H1 (cell line): ENCODE measurements around the gene ESD. TPM values are rescaled to one million over a fixed set of nuclear protein-coding genes. Genes with fewer than 3 reads are reported as not detected.

Experiments used
- CTCF ChIA-PET: fragments of 300-600 bp; sonication (Branson Sonifier 250); formaldehyde crosslinking; loops from one replicate; lab custom pipeline; 2021; ENCODE audit not compliant: partially characterized antibody; lab: Charles Lee
- POLR2A ChIA-PET: fragments of 300-600 bp; sonication (Branson Sonifier 250); formaldehyde crosslinking; loops from one replicate; lab custom pipeline; 2021; ENCODE audit warnings: inconsistent platforms; ENCODE audit not compliant: partially characterized antibody; lab: Charles Lee
- DNase-seq, 2 experiments: peaks; one replicate each; pipeline versions ENCODE4 v3.0.0 to v3.0.0-alpha.2; 2010 to 2022; ENCODE audit warnings: low spot score in 2 of 2, low read depth in 1 of 2, mixed read lengths in 1 of 2
- FAIRE-seq: peaks from 2 replicates; lab custom pipeline; 2011; peaks lifted over from hg19 to GRCh38; lab: Jason Lieb, UNC
- H2AFZ ChIP-seq: 2 replicates; pipeline ENCODE4 v1.8.1; 2012; ENCODE audit warnings: low read length, inconsistent platforms
- H2AK5ac ChIP-seq: 2 replicates; pipeline ENCODE4 v1.6.1; 2013; ENCODE audit warnings: low read depth, low read length
- H2BK120ac ChIP-seq: replicated peaks from 2 replicates; pipeline ENCODE3; 2013; ENCODE audit warnings: low read depth, low read length, inconsistent platforms
- H2BK12ac ChIP-seq: 2 replicates; pipeline ENCODE4 v1.6.1; 2013; ENCODE audit warnings: low read depth, low read length
- H2BK15ac ChIP-seq: 2 replicates; pipeline ENCODE4 v1.6.1; 2013; ENCODE audit warnings: low read length
- H2BK20ac ChIP-seq: 2 replicates; pipeline ENCODE4 v1.6.1; 2013; ENCODE audit warnings: low read length
- H2BK5ac ChIP-seq: 2 replicates; pipeline ENCODE4 v1.6.1; 2013; ENCODE audit warnings: low read depth, low read length
- H3K14ac ChIP-seq: 2 replicates; pipeline ENCODE4 v1.6.1; 2013; ENCODE audit warnings: inconsistent platforms; ENCODE audit not compliant: insufficient read length
- H3K18ac ChIP-seq: 2 replicates; pipeline ENCODE4 v1.6.1; 2013; ENCODE audit warnings: low read length; ENCODE audit errors: extremely low read depth
- H3K23ac ChIP-seq: 2 replicates; pipeline ENCODE4 v1.6.1; 2013; ENCODE audit warnings: inconsistent platforms; ENCODE audit not compliant: insufficient read length
- H3K23me2 ChIP-seq: 2 replicates; pipeline ENCODE4 v1.6.1; 2013; ENCODE audit warnings: low read depth, low read length
- H3K27ac ChIP-seq: 2 replicates; pipeline ENCODE4 v1.6.1; 2011; ENCODE audit warnings: low read depth, low read length, inconsistent platforms
- H3K27me3 ChIP-seq, 4 experiments: replicated peaks in 1 of 4; 1 replicate in 1 of 4; 2 replicates in 3 of 4; pipeline versions ENCODE4 v1.6.1 to v1.8.1; 2011 to 2013; ENCODE audit warnings: low read length in 3 of 4, mild to moderate bottlenecking in 3 of 4, inconsistent platforms in 2 of 4, mixed read lengths in 2 of 4, moderate library complexity in 1 of 4; ENCODE audit not compliant: control insufficient read depth in 3 of 4, insufficient read depth in 3 of 4; ENCODE audit errors: extremely low read depth in 1 of 4
- H3K36me3 ChIP-seq, 4 experiments: 2 replicates each; pipeline versions ENCODE4 v1.6.1 to v1.8.1; 2011 to 2013; ENCODE audit warnings: mild to moderate bottlenecking in 4 of 4, low read length in 3 of 4, moderate library complexity in 2 of 4, control low read depth in 1 of 4, inconsistent platforms in 1 of 4; ENCODE audit not compliant: insufficient read depth in 4 of 4, control insufficient read depth in 2 of 4
- H3K4ac ChIP-seq: replicated peaks from 2 replicates; pipeline ENCODE3; 2013; ENCODE audit warnings: low read length, low read depth, mixed read lengths, inconsistent platforms; ENCODE audit not compliant: insufficient read length
- H3K4me1 ChIP-seq, 4 experiments: replicated peaks in 1 of 4; 1 replicate in 1 of 4; 2 replicates in 3 of 4; pipeline versions ENCODE4 v1.6.1 to v1.8.1; 2011 to 2013; ENCODE audit warnings: low read length in 3 of 4, inconsistent platforms in 2 of 4, mixed read lengths in 1 of 4; ENCODE audit not compliant: insufficient read depth in 4 of 4, control insufficient read depth in 3 of 4
- H3K4me2 ChIP-seq, 2 experiments: 2 replicates each; pipeline versions ENCODE4 v1.6.1 to v1.8.1; 2011 to 2013; ENCODE audit warnings: low read depth in 2 of 2, low read length in 2 of 2, control low read depth in 1 of 2, inconsistent platforms in 1 of 2, mild to moderate bottlenecking in 1 of 2; ENCODE audit not compliant: insufficient read depth in 1 of 2
- H3K4me3 ChIP-seq, 4 experiments: fragments of 200-600, 300-600 bp in 1 of 4; sonication (generic), shearing (Covaris generic), sonication (Bioruptor Twin) in 1 of 4; 2 replicates each; pipeline versions ENCODE4 v1.5.1 to v1.8.1; 2011 to 2016; ENCODE audit warnings: low read length in 4 of 4, low read depth in 3 of 4, control low read depth in 2 of 4, inconsistent platforms in 2 of 4, mild to moderate bottlenecking in 2 of 4, mixed read lengths in 1 of 4, moderate library complexity in 1 of 4; ENCODE audit not compliant: insufficient read depth in 2 of 4; ENCODE audit errors: extremely low read depth in 1 of 4
- H3K56ac ChIP-seq: replicated peaks from 2 replicates; pipeline ENCODE3; 2013; ENCODE audit warnings: low read depth, mild to moderate bottlenecking, mixed read lengths, low read length, inconsistent platforms; ENCODE audit not compliant: insufficient read length
- H3K79me1 ChIP-seq: 2 replicates; pipeline ENCODE4 v1.6.1; 2013; ENCODE audit warnings: low read depth, low read length, control low read depth
- H3K79me2 ChIP-seq, 2 experiments: 2 replicates each; pipeline versions ENCODE4 v1.6.1 to v1.8.1; 2012 to 2013; ENCODE audit warnings: low read length in 2 of 2, mild to moderate bottlenecking in 2 of 2, inconsistent platforms in 1 of 2; ENCODE audit not compliant: insufficient read depth in 2 of 2, control insufficient read depth in 1 of 2
- H3K9ac ChIP-seq, 4 experiments: replicated peaks in 1 of 4; 1 replicate in 1 of 4; 2 replicates in 3 of 4; pipeline versions ENCODE4 v1.6.1 to v1.8.1; 2011 to 2013; ENCODE audit warnings: low read depth in 3 of 4, low read length in 3 of 4, control low read depth in 2 of 4, mild to moderate bottlenecking in 2 of 4, moderate library complexity in 2 of 4, inconsistent platforms in 1 of 4; ENCODE audit errors: extremely low read depth in 1 of 4
- H3K9me3 ChIP-seq, 2 experiments: 2 replicates each; pipeline versions ENCODE4 v1.6.1 to v1.8.1; 2012 to 2013; ENCODE audit warnings: mild to moderate bottlenecking in 2 of 2, moderate library complexity in 2 of 2, control low read depth in 1 of 2, inconsistent platforms in 1 of 2, low read depth in 1 of 2, low read length in 1 of 2, mixed read lengths in 1 of 2; ENCODE audit not compliant: insufficient read depth in 2 of 2
- H4K20me1 ChIP-seq, 2 experiments: replicated peaks in 1 of 2; 2 replicates each; pipeline versions ENCODE3 to v1.8.1; 2011 to 2013; ENCODE audit warnings: inconsistent platforms in 2 of 2, low read length in 2 of 2, mild to moderate bottlenecking in 1 of 2; ENCODE audit not compliant: insufficient read depth in 2 of 2, control insufficient read depth in 1 of 2
- H4K5ac ChIP-seq: 2 replicates; pipeline ENCODE4 v1.6.1; 2013; ENCODE audit warnings: low read length, low read depth, mixed read lengths, inconsistent platforms; ENCODE audit not compliant: insufficient read length
- H4K8ac ChIP-seq: 2 replicates; pipeline ENCODE4 v1.8.0; 2013; ENCODE audit warnings: mild to moderate bottlenecking, moderate library complexity, low read length, inconsistent platforms; ENCODE audit not compliant: insufficient read depth; ENCODE audit errors: extremely low read depth
- H4K91ac ChIP-seq: replicated peaks from 2 replicates; pipeline ENCODE3; 2013; ENCODE audit warnings: low read length, mixed read lengths, inconsistent platforms; ENCODE audit not compliant: insufficient read length
- BRCA1 ChIP-seq: IDR thresholded peaks from 2 replicates; pipeline ENCODE4 v1.6.1; 2012; ENCODE audit warnings: low read depth, low read length, improper control_type of control experiment
- SIRT6 ChIP-seq: IDR thresholded peaks from one replicate; pipeline ENCODE4 v1.7.1; 2012; ENCODE audit warnings: low read length, inconsistent platforms
- WGBS, 2 experiments: shearing (Covaris generic) in 1 of 2; methylation state at CpG; one replicate each; pipeline versions ENCODE4 v1.1.6 to v1.1.7; 2013 to 2015; ENCODE audit warnings: low lambda C conversion rate in 2 of 2, mixed read lengths in 2 of 2, inconsistent platforms in 1 of 2, low coverage in 1 of 2, missing lambda C conversion rate in 1 of 2; ENCODE audit not compliant: insufficient replicate concordance in 2 of 2, insufficient coverage in 1 of 2, insufficient read length in 1 of 2; ENCODE audit errors: extremely low coverage in 1 of 2, missing lambda C conversion rate in 1 of 2; 5-methylcytosine and 5-hydroxymethylcytosine counted together
- polyA plus RNA-seq, 7 experiments: library from polyadenylated mRNA; depleted of rRNA in 3 of 7; stranded (reverse) in 5 of 7; unstranded in 2 of 7; fragments of >200 nt in 5 of 7; fragments of 200-250 nt in 2 of 7; gene quantifications; 1 replicate in 5 of 7; 2 replicates in 1 of 7; 4 replicates in 1 of 7; pipeline versions ENCODE4 v1.2.1 to v1.2.3, GENCODE V29; 2011 to 2013; ENCODE audit warnings: missing spikeins in 2 of 7, mixed read lengths in 2 of 7
- total RNA-seq: library from RNA; stranded (reverse); fragmentation: NEBNext Ultra II Directional; extraction: Animal tissue kit (Norgen Biotek cat#: 25700); gene quantifications from 2 replicates; pipeline ENCODE4 v1.2.1, GENCODE V29; 2021

The ESD gene
- total and polyA plus RNA-seq, 2 of the 8 experiments (the other 6 are each of a cell fraction or from before 2014, with no cell fraction given) = 40.3 to 55.8 TPM

DNA sequence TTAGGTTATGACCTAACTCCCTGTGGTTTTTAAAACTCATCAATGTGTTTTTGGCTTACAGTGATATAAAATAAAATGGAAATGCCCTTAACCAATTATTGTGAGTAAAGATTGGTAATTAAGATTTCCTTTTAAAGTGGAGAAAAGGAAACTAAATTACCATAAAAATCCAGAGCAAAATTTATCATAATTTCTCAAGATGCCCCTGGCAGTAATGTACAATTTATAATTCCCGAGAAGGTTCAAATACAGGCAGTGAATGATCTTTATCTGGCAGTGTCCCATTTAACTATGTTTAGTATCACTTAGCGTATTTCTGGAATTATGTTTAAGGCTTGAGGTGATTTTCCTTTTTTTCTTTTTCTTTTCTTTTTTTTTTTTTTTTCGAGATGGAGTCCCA is 61.5 kb downstream of the ESD start:
- Histone ChIP-seq H3K23me2 (no peaks in the 10 kb centered on the region; the same call in 1 of the 2 replicates), H3K79me2 (no peaks in the 10 kb centered on the region), H2BK12ac (no peak overlapping the region), H4K91ac (no peak overlapping the region), H3K9ac (no peak overlapping the region), H3K36me3 (peaks cover 0 to 3% (median 2%) of the 10 kb centered on the region in 4 experiments; a peak in 4 of 8 replicates), H2BK15ac (no peak overlapping the region), H3K4me2 (no peak overlapping the region), H3K27me3 (no peaks in the 10 kb centered on the region), H3K14ac (no peak overlapping the region), H4K20me1 (peaks cover 0 to 2% of the 10 kb centered on the region in 2 experiments), H3K79me1 (no peaks in the 10 kb centered on the region), H2AK5ac (no peak overlapping the region), H3K23ac (no peak overlapping the region), H3K4me1 (no peaks in the 10 kb centered on the region), H3K18ac (no peak overlapping the region), H3K27ac (no peak overlapping the region), H2AFZ (no peak overlapping the region), H2BK5ac (no peak overlapping the region), H4K5ac (no peak overlapping the region), H3K4ac (no peak overlapping the region), H2BK20ac (no peak overlapping the region), H4K8ac (no peak overlapping the region), H3K56ac (no peak overlapping the region), H2BK120ac (no peak overlapping the region), H3K4me3 (no peak overlapping the region), H3K9me3 (no peaks in the 10 kb centered on the region)
- WGBS, 2 experiments = 85% methylated on average over 2 of the region's 3 CpGs; no CpG with 5 or more reads in 1 of the 2 experiments
- FAIRE-seq (no peak), DNase-seq (no peak)
- ChIA-PET POLR2A (no interaction called here), CTCF (no interaction called here)
- TF ChIP-seq SIRT6 = no peak
- TF ChIP-seq BRCA1 = no peak
